WI38 (cell line): ENCODE measurements around the gene FAM107A.
A peak's percentile ranks its signal among the peaks of the same experiment; 100 is the strongest.

Experiments
- H3K4me3 ChIP-seq: 2 replicates; pipeline ENCODE4 v1.5.1; 2011; ENCODE audit warnings: low read depth, mild to moderate bottlenecking, control low read depth, low read length
- CTCF ChIP-seq: IDR thresholded peaks from 2 replicates; pipeline ENCODE4 v1.5.1; 2012; ENCODE audit warnings: low read depth, mild to moderate bottlenecking, control low read depth, low read length

FAM107A gene

GRCh38 chr3:58573640-58574039, 3.6 kb downstream of the FAM107A start:
- TF ChIP-seq CTCF = no peak
- H3K4me3 ChIP-seq = no peak overlapping the region

DNA sequence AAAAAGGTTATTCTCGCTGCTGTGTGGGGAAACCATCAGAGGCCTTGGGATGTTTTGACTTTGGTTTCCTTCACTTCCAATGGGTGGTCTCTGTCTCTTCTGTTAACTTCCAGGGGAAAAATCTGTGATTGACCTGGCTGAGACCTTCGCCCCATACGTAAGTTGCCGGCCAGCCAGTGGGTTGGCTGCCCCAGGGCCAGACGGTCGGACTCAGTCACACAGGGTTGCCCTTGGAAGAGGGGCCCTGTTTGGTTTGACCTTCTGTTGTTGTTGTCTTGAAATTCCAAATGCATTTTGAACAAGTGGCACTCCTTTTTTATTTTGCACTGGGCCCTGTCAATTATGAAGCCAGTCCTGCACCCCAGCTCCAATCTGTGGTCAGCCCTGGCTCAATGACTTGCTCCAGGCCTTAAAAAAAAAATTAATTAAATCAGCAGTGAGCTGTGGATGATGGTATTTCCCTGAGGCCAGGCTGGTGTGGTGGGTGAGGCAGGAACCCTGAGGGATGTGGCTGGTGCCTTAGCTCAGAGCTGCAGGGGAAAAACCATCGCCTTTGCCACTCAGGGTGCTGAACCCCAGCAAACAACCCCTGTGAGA, 4.5 kb downstream of the FAM107A start:
- TF ChIP-seq CTCF = no peak
- no peak overlapping the region for H3K4me3 ChIP-seq

DNA sequence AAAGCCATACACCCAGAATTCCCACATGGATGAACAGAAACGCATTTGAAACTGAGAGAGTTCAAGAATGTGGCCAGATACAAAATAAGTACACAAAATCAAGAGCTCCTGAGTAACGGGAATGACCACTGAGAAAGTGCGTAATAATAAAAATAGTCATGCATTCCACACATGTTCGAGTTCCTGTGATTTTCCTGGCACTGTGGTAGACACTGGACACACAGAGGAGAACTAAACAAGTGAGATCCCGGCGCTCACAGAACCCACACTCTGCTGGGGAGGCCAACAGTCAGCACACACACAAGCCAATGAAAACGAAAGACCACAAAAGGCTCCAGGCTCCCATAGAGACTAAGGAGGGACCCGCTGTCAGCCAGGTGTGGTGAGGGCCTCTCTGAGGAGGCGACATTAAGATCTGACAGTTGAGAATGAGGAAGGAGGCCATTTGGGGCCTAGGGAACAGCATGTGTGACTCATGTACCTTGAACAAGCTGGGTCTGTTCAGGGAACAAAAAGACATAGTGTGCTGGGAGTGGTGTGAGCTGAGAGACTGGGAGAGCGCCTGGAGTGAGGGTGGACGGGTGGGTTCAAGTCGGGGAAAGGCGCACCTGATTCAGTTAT, 5.1 kb downstream of the FAM107A start:
- H3K4me3 ChIP-seq = no peak overlapping the region
- TF ChIP-seq CTCF = no peak

GRCh38 chr3:58570851-58571250, 6.3 kb downstream of the FAM107A start:
- H3K4me3 ChIP-seq = no peak overlapping the region
- TF ChIP-seq CTCF = no peak

GRCh38 chr3:58569287-58570001, 7.7 kb downstream of the FAM107A start:
- TF ChIP-seq CTCF = no peak
- H3K4me3 ChIP-seq = no peak overlapping the region

- peak; percentile 91 for TF ChIP-seq CTCF
- H3K4me3 ChIP-seq = no peak overlapping the region
Measured at GRCh38 chr3:58568572-58569286, 8.5 kb downstream of the FAM107A start.

DNA sequence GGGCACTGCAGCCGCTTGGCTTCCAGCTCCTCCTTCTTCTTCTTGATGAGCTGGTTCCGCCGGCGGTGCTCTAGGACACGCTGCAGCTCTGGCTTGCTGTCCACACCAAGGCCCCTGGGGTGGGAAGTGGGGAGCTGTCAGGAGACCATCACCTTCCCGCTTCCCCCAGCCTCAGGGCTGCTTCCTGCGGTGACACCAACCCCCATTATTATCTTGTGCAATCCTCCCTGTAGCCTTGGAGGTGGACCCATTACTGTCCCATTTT, 10.0 kb downstream of the FAM107A start:
- no peak overlapping the region for H3K4me3 ChIP-seq

More for the DNA sequence above, 10.0 kb downstream of the FAM107A start:
- no peak for TF ChIP-seq CTCF
